ENCODE data around the gene JARID2.

DNA sequence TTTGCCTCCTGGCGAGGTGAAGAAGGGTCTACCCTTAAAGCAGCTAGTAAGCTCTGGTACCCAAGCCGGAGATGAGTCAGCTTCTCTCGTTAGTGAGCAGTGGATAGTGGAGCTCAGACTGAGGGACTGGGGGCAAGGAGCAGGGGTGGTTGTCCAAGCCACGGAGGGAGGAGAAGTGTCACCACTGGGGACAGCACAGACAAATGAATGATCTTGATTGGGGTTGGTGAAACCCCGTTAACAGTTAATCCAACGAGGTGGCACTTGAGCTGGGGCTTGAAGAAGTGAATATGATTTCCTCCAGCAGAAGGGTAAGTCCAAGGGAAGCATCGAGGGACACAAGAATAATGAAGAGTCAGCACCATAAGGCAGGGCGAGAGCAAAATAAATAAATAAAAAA lies 43.0 kb downstream of the JARID2 start:
- no peak for TF ChIP-seq THRA (IDR thresholded peaks at IDR 0.05)
- no peak; the same call in 1 of the 2 replicates for TF ChIP-seq NKRF (IDR thresholded peaks at IDR 0.05; ENCODE audit: borderline replicate concordance)
- no peak for TF ChIP-seq CREM (IDR thresholded peaks at IDR 0.05; ENCODE audit: low read depth)
- no peak for TF ChIP-seq RFX5 (IDR thresholded peaks at IDR 0.05; ENCODE audit: low read depth, low read length)
- TF ChIP-seq SP1 (CRISPR knock-in tag; IDR thresholded peaks at IDR 0.05): no peak
- no peak for TF ChIP-seq ZNF830 (CRISPR knock-in tag; IDR thresholded peaks at IDR 0.05)
- no peak for TF ChIP-seq ESRRA (IDR thresholded peaks at IDR 0.05; ENCODE audit: borderline replicate concordance, low read depth)
- TF ChIP-seq KAT7 (CRISPR knock-in tag; IDR thresholded peaks at IDR 0.05; ENCODE audit: borderline replicate concordance): no peak
- no peak for TF ChIP-seq ZNF146 (CRISPR knock-in tag; IDR thresholded peaks at IDR 0.05; ENCODE audit: unreplicated experiment)
- TF ChIP-seq REST (IDR thresholded peaks at IDR 0.05; ENCODE audit: borderline replicate concordance): no peak
- TF ChIP-seq REST (CRISPR knock-in tag; IDR thresholded peaks at IDR 0.05; ENCODE audit: low read depth): no peak
- TF ChIP-seq, protein P1, sequence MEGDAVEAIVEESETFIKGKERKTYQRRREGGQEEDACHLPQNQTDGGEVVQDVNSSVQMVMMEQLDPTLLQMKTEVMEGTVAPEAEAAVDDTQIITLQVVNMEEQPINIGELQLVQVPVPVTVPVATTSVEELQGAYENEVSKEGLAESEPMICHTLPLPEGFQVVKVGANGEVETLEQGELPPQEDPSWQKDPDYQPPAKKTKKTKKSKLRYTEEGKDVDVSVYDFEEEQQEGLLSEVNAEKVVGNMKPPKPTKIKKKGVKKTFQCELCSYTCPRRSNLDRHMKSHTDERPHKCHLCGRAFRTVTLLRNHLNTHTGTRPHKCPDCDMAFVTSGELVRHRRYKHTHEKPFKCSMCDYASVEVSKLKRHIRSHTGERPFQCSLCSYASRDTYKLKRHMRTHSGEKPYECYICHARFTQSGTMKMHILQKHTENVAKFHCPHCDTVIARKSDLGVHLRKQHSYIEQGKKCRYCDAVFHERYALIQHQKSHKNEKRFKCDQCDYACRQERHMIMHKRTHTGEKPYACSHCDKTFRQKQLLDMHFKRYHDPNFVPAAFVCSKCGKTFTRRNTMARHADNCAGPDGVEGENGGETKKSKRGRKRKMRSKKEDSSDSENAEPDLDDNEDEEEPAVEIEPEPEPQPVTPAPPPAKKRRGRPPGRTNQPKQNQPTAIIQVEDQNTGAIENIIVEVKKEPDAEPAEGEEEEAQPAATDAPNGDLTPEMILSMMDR (IDR thresholded peaks at IDR 0.05 in 2 of 3, conservative IDR thresholded peaks at IDR 0.05 in 1 of 3; ENCODE audit: insufficient read depth in 2 of 3, low read depth in 1 of 3, low read length in 3 of 3): peak in 2 of 3 experiments; percentile 28 to 36; a peak in 2 of 6 replicates
- TF ChIP-seq CREBBP (IDR thresholded peaks at IDR 0.05; ENCODE audit: low read depth, low read length): no peak
- TF ChIP-seq GTF3C2 (IDR thresholded peaks at IDR 0.05; ENCODE audit: borderline replicate concordance, extremely low read depth, insufficient read length): no peak
- TF ChIP-seq, protein P2, sequence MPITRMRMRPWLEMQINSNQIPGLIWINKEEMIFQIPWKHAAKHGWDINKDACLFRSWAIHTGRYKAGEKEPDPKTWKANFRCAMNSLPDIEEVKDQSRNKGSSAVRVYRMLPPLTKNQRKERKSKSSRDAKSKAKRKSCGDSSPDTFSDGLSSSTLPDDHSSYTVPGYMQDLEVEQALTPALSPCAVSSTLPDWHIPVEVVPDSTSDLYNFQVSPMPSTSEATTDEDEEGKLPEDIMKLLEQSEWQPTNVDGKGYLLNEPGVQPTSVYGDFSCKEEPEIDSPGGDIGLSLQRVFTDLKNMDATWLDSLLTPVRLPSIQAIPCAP (CRISPR knock-in tag; IDR thresholded peaks at IDR 0.05; ENCODE audit: borderline replicate concordance): no peak

Data from K562 (cell line).